ENCODE data around the gene SRL.

DNA sequence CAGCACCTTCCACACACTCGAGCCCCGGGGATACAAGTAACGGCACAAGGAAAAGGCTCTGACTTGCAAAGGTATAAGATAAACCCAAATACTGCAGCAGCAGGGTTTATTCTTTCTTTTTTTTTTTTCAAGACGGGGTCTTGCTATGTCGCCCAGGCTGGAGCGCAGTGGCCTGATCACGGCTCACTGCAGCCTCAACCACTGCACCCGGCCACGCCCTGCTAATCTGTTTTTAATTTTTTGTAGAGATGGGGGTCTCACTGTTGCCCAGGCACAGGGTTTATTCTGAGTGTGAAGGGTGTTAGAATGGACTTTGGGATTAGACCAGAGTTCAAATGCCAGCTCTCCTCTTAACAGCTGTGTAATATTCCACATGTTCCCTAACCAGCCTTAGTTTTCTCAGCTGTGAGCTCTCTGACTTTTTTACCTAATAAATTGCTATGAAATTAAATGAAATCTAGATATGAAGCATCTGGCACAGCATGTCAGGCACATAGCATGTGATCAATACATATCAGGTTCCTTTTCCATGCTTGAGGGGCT, 63.3 kb downstream of the SRL start:
- no peak for TF ChIP-seq CTCF (IDR thresholded peaks at IDR 0.05; ENCODE audit: low read depth, low read length)
- no peak for TF ChIP-seq POLR2A (IDR thresholded peaks at IDR 0.05; ENCODE audit: extremely low read depth, insufficient read length)
- TF ChIP-seq MAX (IDR thresholded peaks at IDR 0.05; ENCODE audit: low read depth, low read length): no peak
- no peak for TF ChIP-seq MYC (IDR thresholded peaks at IDR 0.05; ENCODE audit: low read depth, low read length)

Data from NB4 (cell line).